ENCODE results near the gene VPS8. TPM values are rescaled to one million over a fixed set of nuclear protein-coding genes. Genes with fewer than 3 reads are reported as not detected.

Gene VPS8
- total and polyA plus RNA-seq, 11 donors: 15.7 to 122 (median 74.3) TPM

- intact Hi-C loops (cut with DNase I): no loop called here
- no peak overlapping the region for H3K27ac ChIP-seq
- DNase-seq: no peak
- WGBS, 4 donors: 97 to 99% (median 97%) methylated on average over 7 of the region's 7 CpGs
- H3K9me3 ChIP-seq: no peaks in the 10 kb centered on the region
- TF ChIP-seq POLR2A (IDR thresholded peaks at IDR 0.05) (no peak), CTCF (IDR thresholded peaks at IDR 0.05) (no peak)
- H3K27me3 ChIP-seq: no peaks in the 10 kb centered on the region
- H3K4me1 ChIP-seq: no peaks in the 10 kb centered on the region
- H3K4me3 ChIP-seq: no peak overlapping the region
- no peak for ATAC-seq
- H3K36me3 ChIP-seq: peaks cover 0 to 100% (median 87%) of the 10 kb centered on the region in 9 donors
Measured at GRCh38 chr3:184924547-184924946, 112.6 kb downstream of the VPS8 start.

- TF ChIP-seq CTCF (IDR thresholded peaks at IDR 0.05): no peak
- TF ChIP-seq POLR2A (IDR thresholded peaks at IDR 0.05): no peak
- no peak overlapping the region for H3K4me3 ChIP-seq
- WGBS, 4 donors: 93 to 96% (median 95%) methylated on average over 6 of the region's 6 CpGs
- no peak for DNase-seq
- no peak for ATAC-seq
- H3K9me3 ChIP-seq: no peaks in the 10 kb centered on the region
- no peaks in the 10 kb centered on the region for H3K27me3 ChIP-seq
- H3K4me1 ChIP-seq: no peaks in the 10 kb centered on the region
- H3K27ac ChIP-seq: no peak overlapping the region
- intact Hi-C loops (cut with DNase I): no loop called here
- peaks cover 0 to 100% (median 90%) of the 10 kb centered on the region in 9 donors for H3K36me3 ChIP-seq
Measured at GRCh38 chr3:184927796-184928315, 115.9 kb downstream of the VPS8 start.

GRCh38 chr3:184932777-184933176 lies 120.8 kb downstream of the VPS8 start:
- Histone ChIP-seq H3K36me3 (peaks cover 0 to 94% (median 77%) of the 10 kb centered on the region in 9 donors), H3K4me3 (no peak overlapping the region), H3K27me3 (no peaks in the 10 kb centered on the region), H3K9me3 (no peaks in the 10 kb centered on the region), H3K4me1 (no peaks in the 10 kb centered on the region), H3K27ac (no peak overlapping the region)
- DNase-seq: no peak
- TF ChIP-seq POLR2A (IDR thresholded peaks at IDR 0.05) (no peak), CTCF (IDR thresholded peaks at IDR 0.05) (no peak)
- 88 to 95% (median 92%) methylated on average over 1 of the region's 1 CpG for WGBS, 4 donors
- no peak for ATAC-seq
- intact Hi-C loops (cut with DNase I): no loop called here

GRCh38 chr3:184937611-184938010 lies 125.6 kb downstream of the VPS8 start:
- intact Hi-C loops (cut with DNase I): no loop called here
- DNase-seq: no peak

More at GRCh38 chr3:184937611-184938010, 125.6 kb downstream of the VPS8 start:
- no peaks in the 10 kb centered on the region for H3K9me3 ChIP-seq
- TF ChIP-seq POLR2A (IDR thresholded peaks at IDR 0.05) (no peak), CTCF (IDR thresholded peaks at IDR 0.05) (no peak)
- WGBS, 4 donors: 88 to 90% (median 89%) methylated on average over 4 of the region's 4 CpGs
- no peak overlapping the region for H3K4me3 ChIP-seq
- no peaks in the 10 kb centered on the region for H3K27me3 ChIP-seq
- ATAC-seq: no peak
- no peak overlapping the region for H3K27ac ChIP-seq
- no peaks in the 10 kb centered on the region for H3K4me1 ChIP-seq
- peaks cover 0 to 92% (median 54%) of the 10 kb centered on the region in 9 donors for H3K36me3 ChIP-seq

All from heart left ventricle (tissue), 16 donors.